ENCODE results near the gene STX16.

The STX16 gene

DNA sequence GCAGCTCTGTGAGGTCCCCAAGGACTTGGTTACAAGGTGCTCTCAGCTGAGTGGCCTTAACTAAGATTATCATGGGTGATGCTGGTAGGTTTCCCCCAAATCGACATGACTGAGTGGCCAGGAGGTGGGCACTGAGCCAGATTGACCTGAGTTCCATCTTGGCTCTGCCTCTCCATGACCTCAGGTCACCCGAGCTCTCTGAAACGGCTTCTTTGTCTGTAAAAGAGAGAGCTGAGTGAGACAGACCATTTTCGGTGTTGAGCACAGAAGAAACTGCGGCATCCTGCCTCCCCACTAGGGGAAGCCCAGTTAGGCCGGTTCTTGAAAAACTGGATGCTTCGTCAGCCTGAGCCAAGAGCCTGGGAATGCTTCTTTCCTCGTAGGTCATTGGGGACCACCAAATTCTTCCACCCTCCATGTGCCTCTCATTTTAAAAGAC, 14.1 kb upstream of the STX16 start:
- peaks cover 1% of the 10 kb centered on the region for H3K27me3 ChIP-seq (replicated peaks; ENCODE audit: control insufficient read depth, insufficient read depth, low read length)
- no peaks in the 10 kb centered on the region for H3K36me3 ChIP-seq (ENCODE audit: control insufficient read depth, insufficient read depth, low read length)
- TF ChIP-seq, protein P1, sequence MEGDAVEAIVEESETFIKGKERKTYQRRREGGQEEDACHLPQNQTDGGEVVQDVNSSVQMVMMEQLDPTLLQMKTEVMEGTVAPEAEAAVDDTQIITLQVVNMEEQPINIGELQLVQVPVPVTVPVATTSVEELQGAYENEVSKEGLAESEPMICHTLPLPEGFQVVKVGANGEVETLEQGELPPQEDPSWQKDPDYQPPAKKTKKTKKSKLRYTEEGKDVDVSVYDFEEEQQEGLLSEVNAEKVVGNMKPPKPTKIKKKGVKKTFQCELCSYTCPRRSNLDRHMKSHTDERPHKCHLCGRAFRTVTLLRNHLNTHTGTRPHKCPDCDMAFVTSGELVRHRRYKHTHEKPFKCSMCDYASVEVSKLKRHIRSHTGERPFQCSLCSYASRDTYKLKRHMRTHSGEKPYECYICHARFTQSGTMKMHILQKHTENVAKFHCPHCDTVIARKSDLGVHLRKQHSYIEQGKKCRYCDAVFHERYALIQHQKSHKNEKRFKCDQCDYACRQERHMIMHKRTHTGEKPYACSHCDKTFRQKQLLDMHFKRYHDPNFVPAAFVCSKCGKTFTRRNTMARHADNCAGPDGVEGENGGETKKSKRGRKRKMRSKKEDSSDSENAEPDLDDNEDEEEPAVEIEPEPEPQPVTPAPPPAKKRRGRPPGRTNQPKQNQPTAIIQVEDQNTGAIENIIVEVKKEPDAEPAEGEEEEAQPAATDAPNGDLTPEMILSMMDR (IDR thresholded peaks at IDR 0.05; ENCODE audit: insufficient read depth, low read length, poor library complexity, severe bottlenecking), result no peak
- DNase-seq (ENCODE audit: extremely low read depth, insufficient read length), result no peak
- H3K4me3 ChIP-seq (replicated peaks; ENCODE audit: low read depth, low read length), result no peak overlapping the region

DNA sequence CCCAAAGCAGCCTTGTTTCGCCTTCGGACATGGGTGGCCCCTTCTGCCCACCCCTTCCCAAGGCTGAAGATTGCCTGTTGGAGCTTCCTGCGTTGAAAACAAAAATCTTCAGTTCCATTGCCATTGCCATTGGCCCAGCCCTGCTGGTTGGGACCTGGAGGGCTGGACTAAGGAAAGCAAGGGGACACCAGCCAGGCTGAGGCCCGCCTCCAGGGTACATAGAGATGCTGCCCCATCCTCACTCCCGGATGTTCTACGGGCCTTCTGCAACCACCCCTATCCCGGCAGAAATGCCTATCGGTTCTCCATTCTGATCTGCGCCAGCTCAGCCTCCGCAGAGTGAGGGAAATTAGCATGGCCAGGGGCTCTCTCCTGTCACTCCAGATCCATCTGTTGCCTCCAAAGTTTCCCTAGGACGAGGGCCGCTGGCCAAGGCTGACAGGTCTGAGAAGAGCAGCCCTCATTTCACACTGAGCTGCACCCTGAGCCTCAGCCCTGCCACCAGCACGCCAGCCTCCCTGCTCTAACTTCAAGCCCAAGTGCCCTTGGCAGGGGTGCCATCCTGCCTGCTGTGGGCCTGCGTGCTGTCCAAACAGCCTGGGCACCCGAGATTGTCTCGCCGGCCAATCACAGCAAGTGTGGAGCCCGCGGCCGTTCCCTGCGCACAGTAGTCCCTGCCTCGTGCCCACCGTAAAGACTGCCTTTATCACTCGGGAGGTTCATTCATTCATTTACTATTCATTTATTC, 13.4 kb upstream of the STX16 start:
- H3K4me3 ChIP-seq (replicated peaks; ENCODE audit: low read depth, low read length), result no peak overlapping the region
- peaks cover 1% of the 10 kb centered on the region for H3K27me3 ChIP-seq (replicated peaks; ENCODE audit: control insufficient read depth, insufficient read depth, low read length)
- TF ChIP-seq, protein P1 (IDR thresholded peaks at IDR 0.05; ENCODE audit: insufficient read depth, low read length, poor library complexity, severe bottlenecking), result no peak
- no peaks in the 10 kb centered on the region for H3K36me3 ChIP-seq (ENCODE audit: control insufficient read depth, insufficient read depth, low read length)
- DNase-seq (ENCODE audit: extremely low read depth, insufficient read length), result no peak

DNA sequence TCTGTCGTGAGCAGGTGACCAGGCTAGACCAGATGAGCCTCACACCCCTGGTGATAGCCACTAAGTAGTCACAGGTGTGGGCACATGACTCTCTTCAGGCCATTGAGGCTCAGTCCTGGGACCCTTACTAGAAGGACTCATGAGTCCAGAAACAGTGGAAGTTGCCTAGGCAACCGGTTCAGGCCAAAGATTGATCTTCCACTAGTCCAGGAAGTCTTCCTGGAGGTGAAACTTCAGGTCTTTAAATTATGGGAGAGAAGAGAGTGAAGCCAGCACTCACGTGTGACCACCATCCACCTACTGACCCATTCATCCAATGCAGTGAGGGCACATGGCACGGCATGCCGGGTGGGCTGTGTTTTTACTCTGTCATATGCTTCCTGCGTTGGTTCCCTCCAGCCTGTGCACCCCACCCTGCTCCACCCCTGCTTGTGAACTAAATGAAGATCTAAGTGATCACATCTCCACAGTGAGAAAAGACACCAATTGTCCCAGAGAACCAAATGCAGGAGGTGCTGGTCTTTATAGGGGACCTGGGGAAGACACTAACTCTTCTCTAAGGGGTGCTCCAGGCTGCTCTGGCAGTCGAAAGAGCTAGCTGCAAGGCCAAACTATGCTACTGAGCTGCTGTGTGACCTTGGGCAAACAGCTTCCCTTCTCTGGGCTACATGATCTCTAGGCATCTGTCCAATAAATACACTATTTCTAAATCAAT, 12.5 kb upstream of the STX16 start:
- peaks cover 1% of the 10 kb centered on the region for H3K27me3 ChIP-seq (replicated peaks; ENCODE audit: control insufficient read depth, insufficient read depth, low read length)
- no peak overlapping the region for H3K4me3 ChIP-seq (replicated peaks; ENCODE audit: low read depth, low read length)
- TF ChIP-seq, protein P1 (IDR thresholded peaks at IDR 0.05; ENCODE audit: insufficient read depth, low read length, poor library complexity, severe bottlenecking), result no peak
- H3K36me3 ChIP-seq (ENCODE audit: control insufficient read depth, insufficient read depth, low read length), result no peaks in the 10 kb centered on the region
- DNase-seq (ENCODE audit: extremely low read depth, insufficient read length), result no peak

DNA sequence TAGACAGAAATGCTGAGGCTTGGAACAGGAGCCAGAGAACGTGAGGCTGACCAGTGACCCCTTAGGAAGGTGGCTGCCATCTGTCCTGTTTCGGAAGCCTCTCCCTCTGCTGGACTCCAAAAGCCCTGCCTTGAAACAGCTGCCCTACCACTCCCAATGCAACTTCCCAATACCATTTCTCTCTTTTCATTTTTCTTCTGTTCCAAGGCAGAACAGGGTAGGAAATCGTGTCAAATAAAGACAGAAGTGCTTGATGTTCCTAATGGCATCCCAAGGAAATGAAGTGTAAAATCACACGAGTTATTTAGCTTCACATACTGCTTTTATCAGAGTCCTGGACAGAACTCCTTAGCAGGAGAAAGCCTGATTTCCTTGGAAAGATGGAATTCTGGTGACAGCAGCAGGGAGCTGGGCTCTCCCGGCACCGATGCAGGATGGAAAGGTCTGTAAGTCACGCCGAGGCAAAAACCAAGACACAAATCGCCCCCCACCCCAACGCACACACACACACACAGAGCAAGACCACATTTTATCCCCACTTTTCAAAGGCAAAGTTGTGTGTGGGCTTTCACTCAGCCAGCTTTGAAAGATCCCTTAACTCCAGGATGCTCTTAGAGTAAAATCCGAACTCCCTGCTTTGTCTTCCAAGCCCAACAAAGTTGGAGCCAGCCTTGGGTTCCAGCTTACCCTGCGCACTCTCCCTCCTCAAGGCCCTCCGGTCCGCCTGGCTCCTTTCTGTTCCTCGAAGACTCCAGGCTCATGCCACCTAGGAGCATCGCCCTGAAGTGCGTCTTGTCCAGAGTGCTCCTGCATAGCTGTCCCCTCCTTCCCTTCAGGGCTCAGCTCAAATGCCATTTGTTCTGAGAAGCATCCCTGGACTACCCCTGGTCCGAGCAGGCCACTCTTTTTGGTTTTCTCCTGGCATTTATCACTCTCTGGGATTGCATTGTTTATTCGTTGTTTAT, 11.6 kb upstream of the STX16 start:
- no peak for DNase-seq (ENCODE audit: extremely low read depth, insufficient read length)
- no peak overlapping the region for H3K4me3 ChIP-seq (replicated peaks; ENCODE audit: low read depth, low read length)
- peaks cover 1% of the 10 kb centered on the region for H3K27me3 ChIP-seq (replicated peaks; ENCODE audit: control insufficient read depth, insufficient read depth, low read length)
- TF ChIP-seq, protein P1 (IDR thresholded peaks at IDR 0.05; ENCODE audit: insufficient read depth, low read length, poor library complexity, severe bottlenecking), result no peak
- H3K36me3 ChIP-seq (ENCODE audit: control insufficient read depth, insufficient read depth, low read length), result no peaks in the 10 kb centered on the region

DNA sequence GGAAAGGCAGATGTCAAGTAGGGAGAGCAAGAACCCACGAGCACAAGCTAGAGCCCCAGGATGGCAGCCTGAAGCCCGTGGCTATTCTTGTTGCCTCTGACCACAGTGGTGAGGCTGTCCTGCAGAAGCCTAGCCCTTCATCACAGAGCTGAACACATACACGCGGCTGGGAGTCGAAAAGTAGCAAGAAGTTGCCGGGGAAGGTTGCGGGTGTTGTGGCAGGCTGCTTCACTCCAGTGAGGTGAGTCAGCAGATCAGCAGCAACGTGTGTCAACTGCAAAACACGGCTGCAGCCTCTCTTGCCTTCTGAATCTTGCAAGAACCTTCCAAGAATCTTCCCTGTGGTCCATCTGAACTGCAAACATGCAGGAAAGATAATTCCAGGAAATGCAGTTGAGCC, 10.6 kb upstream of the STX16 start:
- no peak for DNase-seq (ENCODE audit: extremely low read depth, insufficient read length)
- peaks cover 1% of the 10 kb centered on the region for H3K27me3 ChIP-seq (replicated peaks; ENCODE audit: control insufficient read depth, insufficient read depth, low read length)
- no peaks in the 10 kb centered on the region for H3K36me3 ChIP-seq (ENCODE audit: control insufficient read depth, insufficient read depth, low read length)
- no peak overlapping the region for H3K4me3 ChIP-seq (replicated peaks; ENCODE audit: low read depth, low read length)
- TF ChIP-seq, protein P1 (IDR thresholded peaks at IDR 0.05; ENCODE audit: insufficient read depth, low read length, poor library complexity, severe bottlenecking), result no peak
